Liver (tissue), 9 donors: ENCODE data around the gene APOBEC2. TPM values are rescaled to one million over a fixed set of nuclear protein-coding genes. Genes with fewer than 3 reads are reported as not detected.

Source experiments
- DNase-seq: peaks from one replicate; pipeline ENCODE4 v3.0.0-alpha.2; 2017; ENCODE audit warnings: low spot score
- H3K27ac ChIP-seq, 2 donors: one replicate each; pipeline ENCODE4 v1.7.0; 2013; ENCODE audit warnings: inconsistent platforms in 2 of 2, low read length in 2 of 2, control low read depth in 1 of 2, low read depth in 1 of 2, mild to moderate bottlenecking in 1 of 2
- H3K27me3 ChIP-seq, 4 donors: one replicate each; pipeline versions ENCODE4 v1.6.1 to v1.7.0; 2013; ENCODE audit warnings: low read length in 3 of 4, inconsistent platforms in 1 of 4, mild to moderate bottlenecking in 1 of 4, moderate library complexity in 1 of 4; ENCODE audit not compliant: control insufficient read depth in 4 of 4, insufficient read depth in 4 of 4
- H3K36me3 ChIP-seq, 4 donors: one replicate each; pipeline versions ENCODE4 v1.6.1 to v1.7.0; 2013; ENCODE audit warnings: low read length in 3 of 4, mild to moderate bottlenecking in 3 of 4, low read depth in 1 of 4, moderate library complexity in 1 of 4; ENCODE audit not compliant: control insufficient read depth in 4 of 4, insufficient read depth in 3 of 4
- H3K4me1 ChIP-seq, 4 donors: one replicate each; pipeline versions ENCODE4 v1.6.1 to v1.7.0; 2013; ENCODE audit warnings: low read length in 3 of 4, mild to moderate bottlenecking in 3 of 4, moderate library complexity in 1 of 4; ENCODE audit not compliant: control insufficient read depth in 4 of 4, insufficient read depth in 4 of 4
- H3K4me3 ChIP-seq, 3 donors: one replicate each; pipeline versions ENCODE4 v1.6.1 to v1.7.0; 2013; ENCODE audit warnings: low read length in 3 of 3, control low read depth in 1 of 3, low read depth in 1 of 3, mild to moderate bottlenecking in 1 of 3
- H3K9ac ChIP-seq, 2 donors: one replicate each; pipeline ENCODE4 v1.7.0; 2013; ENCODE audit warnings: low read length in 2 of 2, mild to moderate bottlenecking in 2 of 2, moderate library complexity in 2 of 2, control low read depth in 1 of 2, low read depth in 1 of 2
- H3K9me3 ChIP-seq, 4 donors: one replicate each; pipeline versions ENCODE4 v1.6.1 to v1.7.0; 2013; ENCODE audit warnings: low read length in 3 of 4; ENCODE audit not compliant: control insufficient read depth in 4 of 4
- EGR1 ChIP-seq, 2 donors: IDR thresholded peaks; 2 replicates each; pipeline ENCODE4 v1.6.1; 2016 to 2018; ENCODE audit warnings: antibody characterized with exemption in 2 of 2, low read depth in 2 of 2
- FOXA1 ChIP-seq: IDR thresholded peaks from 2 replicates; pipeline ENCODE4 v1.6.1; 2016; ENCODE audit warnings: antibody characterized with exemption
- FOXA2 ChIP-seq: IDR thresholded peaks from 2 replicates; pipeline ENCODE4 v1.6.1; 2016; ENCODE audit warnings: antibody characterized with exemption
- GABPA ChIP-seq, 2 donors: IDR thresholded peaks in 1 of 2; conservative IDR thresholded peaks in 1 of 2; 2 replicates each; pipeline ENCODE4 v1.6.1; 2016; ENCODE audit warnings: antibody characterized with exemption in 2 of 2, mild to moderate bottlenecking in 1 of 2, moderate library complexity in 1 of 2
- HNF4A ChIP-seq, 2 donors: conservative IDR thresholded peaks; 2 replicates each; pipeline ENCODE4 v1.6.1; 2016; ENCODE audit warnings: antibody characterized with exemption in 2 of 2, mild to moderate bottlenecking in 2 of 2
- HNF4G ChIP-seq: IDR thresholded peaks from 2 replicates; pipeline ENCODE4 v1.6.1; 2016; ENCODE audit warnings: antibody characterized with exemption
- JUND ChIP-seq, 2 donors: IDR thresholded peaks; 2 replicates each; pipeline ENCODE4 v1.6.1; 2016; ENCODE audit warnings: antibody characterized with exemption in 2 of 2
- NR2F2 ChIP-seq: IDR thresholded peaks from 2 replicates; pipeline ENCODE4 v1.6.1; 2016; ENCODE audit warnings: antibody characterized with exemption
- RAD21 ChIP-seq, 2 donors: IDR thresholded peaks; 2 replicates each; pipeline ENCODE4 v1.6.1; 2016; ENCODE audit warnings: antibody characterized with exemption in 2 of 2, mild to moderate bottlenecking in 2 of 2
- RXRA ChIP-seq, 2 donors: IDR thresholded peaks; 2 replicates each; pipeline ENCODE4 v1.6.1; 2017 to 2018; ENCODE audit warnings: antibody characterized with exemption in 2 of 2, mild to moderate bottlenecking in 1 of 2
- SP1 ChIP-seq: IDR thresholded peaks from 2 replicates; pipeline ENCODE4 v1.6.1; 2018; ENCODE audit warnings: antibody characterized with exemption, mild to moderate bottlenecking
- TAF1 ChIP-seq: conservative IDR thresholded peaks from 2 replicates; pipeline ENCODE4 v1.6.1; 2016; ENCODE audit warnings: antibody characterized with exemption, mild to moderate bottlenecking
- YY1 ChIP-seq: IDR thresholded peaks from 2 replicates; pipeline ENCODE4 v1.6.1; 2016; ENCODE audit warnings: antibody characterized with exemption, mild to moderate bottlenecking
- WGBS: extraction: QIAGEN DNeasy Blood & Tissue Kit; methylation state at CpG from one replicate; pipeline ENCODE4 v1.1.7; 2013; 5-methylcytosine and 5-hydroxymethylcytosine counted together
- polyA plus RNA-seq, 2 donors: library from polyadenylated mRNA; stranded (reverse) in 1 of 2; unstranded in 1 of 2; fragments of 200-250 nt in 1 of 2; fragments of >200 nt in 1 of 2; fragmentation: Nextera tagmentation in 1 of 2; extraction: Ambion mirVana in 1 of 2; gene quantifications; one replicate each; pipeline versions ENCODE4 v1.2.1 to v1.2.3, GENCODE V29; 2013 to 2015
- total RNA-seq, 2 donors: library from RNA; depleted of rRNA; stranded (reverse); fragments of >200 nt; gene quantifications; one replicate each; pipeline ENCODE4 v1.2.3, GENCODE V29; 2014
- TF ChIP-seq, protein P1 (sequence below): IDR thresholded peaks from 2 replicates; pipeline ENCODE4 v1.6.1; 2016; ENCODE audit warnings: antibody characterized with exemption
- TF ChIP-seq, protein P2 (sequence below): IDR thresholded peaks from 2 replicates; pipeline ENCODE4 v1.6.1; 2016; ENCODE audit warnings: antibody characterized with exemption
- TF ChIP-seq, protein P3 (sequence below): IDR thresholded peaks from 2 replicates; pipeline ENCODE4 v1.6.1; 2016; ENCODE audit warnings: antibody characterized with exemption
- TF ChIP-seq, protein P4 (sequence below): IDR thresholded peaks from 2 replicates; pipeline ENCODE4 v1.6.1; 2016; ENCODE audit warnings: antibody characterized with exemption, mild to moderate bottlenecking
- TF ChIP-seq, protein P5 (sequence below): fragments of 150-350 bp; IDR thresholded peaks from 2 replicates; pipeline ENCODE4 v1.5.1; 2017; ENCODE audit warnings: improper control_type of control experiment, low read depth, low read length; ENCODE audit not compliant: missing input control
- donor health status: healthy.
- donor health status: healthy.
- donor health status: healthy.
- donor health status: healthy.
- donor health status: healthy.

Gene APOBEC2
- total and polyA plus RNA-seq, 4 donors: 1.6 to 2.3 TPM; not detected in 2

DNA sequence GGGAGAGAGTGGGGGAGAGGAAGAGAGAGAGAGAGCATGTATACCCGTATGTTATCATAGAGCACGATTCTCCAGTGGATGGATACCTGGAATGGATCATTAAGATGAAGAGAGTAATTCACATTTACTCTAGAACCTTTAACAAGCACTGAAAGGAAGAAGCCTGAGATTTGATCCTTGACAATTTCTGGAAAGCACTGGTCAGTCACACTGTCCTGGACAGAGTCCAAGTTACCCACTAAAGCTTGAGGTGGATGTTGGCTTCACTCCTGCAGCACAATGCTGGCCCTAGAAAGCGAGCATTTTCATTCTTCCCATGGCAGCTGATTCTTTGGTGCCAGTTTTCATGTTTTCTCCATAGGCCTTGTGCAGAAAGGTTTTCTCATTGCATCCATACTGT is 45.4 kb downstream of the APOBEC2 start (continued):
- TF ChIP-seq, protein P1, sequence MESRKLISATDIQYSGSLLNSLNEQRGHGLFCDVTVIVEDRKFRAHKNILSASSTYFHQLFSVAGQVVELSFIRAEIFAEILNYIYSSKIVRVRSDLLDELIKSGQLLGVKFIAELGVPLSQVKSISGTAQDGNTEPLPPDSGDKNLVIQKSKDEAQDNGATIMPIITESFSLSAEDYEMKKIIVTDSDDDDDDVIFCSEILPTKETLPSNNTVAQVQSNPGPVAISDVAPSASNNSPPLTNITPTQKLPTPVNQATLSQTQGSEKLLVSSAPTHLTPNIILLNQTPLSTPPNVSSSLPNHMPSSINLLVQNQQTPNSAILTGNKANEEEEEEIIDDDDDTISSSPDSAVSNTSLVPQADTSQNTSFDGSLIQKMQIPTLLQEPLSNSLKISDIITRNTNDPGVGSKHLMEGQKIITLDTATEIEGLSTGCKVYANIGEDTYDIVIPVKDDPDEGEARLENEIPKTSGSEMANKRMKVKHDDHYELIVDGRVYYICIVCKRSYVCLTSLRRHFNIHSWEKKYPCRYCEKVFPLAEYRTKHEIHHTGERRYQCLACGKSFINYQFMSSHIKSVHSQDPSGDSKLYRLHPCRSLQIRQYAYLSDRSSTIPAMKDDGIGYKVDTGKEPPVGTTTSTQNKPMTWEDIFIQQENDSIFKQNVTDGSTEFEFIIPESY: no peak
- TF ChIP-seq TAF1 (no peak), SP1 (no peak), NR2F2 (no peak)

DNA sequence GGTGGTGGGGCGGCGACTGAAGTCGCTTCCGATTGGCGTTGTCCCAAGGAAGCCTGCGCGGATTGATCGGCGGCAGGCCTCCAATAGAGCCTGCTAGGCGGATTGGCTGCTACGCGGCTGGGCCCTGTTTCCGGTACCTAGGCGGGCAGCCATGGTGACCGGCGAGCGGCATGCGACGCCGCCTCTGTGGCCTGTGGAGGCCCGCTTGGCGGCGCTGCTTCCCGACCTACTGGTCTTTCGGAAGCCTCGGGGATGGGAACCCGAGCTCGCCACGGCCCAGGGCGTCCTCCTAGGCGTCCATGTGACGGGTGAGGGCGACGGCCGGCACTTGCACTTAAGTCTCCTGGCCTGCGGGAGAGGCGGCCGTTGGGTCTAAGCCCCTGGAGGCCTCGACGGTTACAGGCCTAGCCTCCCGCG is 47.9 kb downstream of the APOBEC2 start:
- Histone ChIP-seq H3K36me3 (peaks cover 7 to 49% (median 41%) of the 10 kb centered on the region in 4 donors), H3K27me3 (no peaks in the 10 kb centered on the region), H3K4me1 (no peaks in the 10 kb centered on the region), H3K4me3 (no peak overlapping the region), H3K27ac (no peak overlapping the region), H3K9ac (no peak overlapping the region), H3K9me3 (no peaks in the 10 kb centered on the region)
- TF ChIP-seq TAF1 (no peak), JUND (IDR thresholded peaks at IDR 0.05) (no peak), HNF4A (conservative IDR thresholded peaks at IDR 0.05) (no peak), FOXA2 (no peak), RAD21 (IDR thresholded peaks at IDR 0.05) (no peak), EGR1 (IDR thresholded peaks at IDR 0.05; ENCODE audit: low read depth in 2 of 2) (no peak), RXRA (IDR thresholded peaks at IDR 0.05) (no peak), SP1 (no peak), HNF4G (no peak), YY1 (no peak), FOXA1 (no peak), NR2F2 (no peak), GABPA (IDR thresholded peaks at IDR 0.05 in 1 of 2, conservative IDR thresholded peaks at IDR 0.05 in 1 of 2) (no peak)
- TF ChIP-seq, protein P2, sequence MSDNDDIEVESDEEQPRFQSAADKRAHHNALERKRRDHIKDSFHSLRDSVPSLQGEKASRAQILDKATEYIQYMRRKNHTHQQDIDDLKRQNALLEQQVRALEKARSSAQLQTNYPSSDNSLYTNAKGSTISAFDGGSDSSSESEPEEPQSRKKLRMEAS: no peak
- TF ChIP-seq, protein P3, sequence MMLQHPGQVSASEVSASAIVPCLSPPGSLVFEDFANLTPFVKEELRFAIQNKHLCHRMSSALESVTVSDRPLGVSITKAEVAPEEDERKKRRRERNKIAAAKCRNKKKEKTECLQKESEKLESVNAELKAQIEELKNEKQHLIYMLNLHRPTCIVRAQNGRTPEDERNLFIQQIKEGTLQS: no peak
- TF ChIP-seq, protein P4, sequence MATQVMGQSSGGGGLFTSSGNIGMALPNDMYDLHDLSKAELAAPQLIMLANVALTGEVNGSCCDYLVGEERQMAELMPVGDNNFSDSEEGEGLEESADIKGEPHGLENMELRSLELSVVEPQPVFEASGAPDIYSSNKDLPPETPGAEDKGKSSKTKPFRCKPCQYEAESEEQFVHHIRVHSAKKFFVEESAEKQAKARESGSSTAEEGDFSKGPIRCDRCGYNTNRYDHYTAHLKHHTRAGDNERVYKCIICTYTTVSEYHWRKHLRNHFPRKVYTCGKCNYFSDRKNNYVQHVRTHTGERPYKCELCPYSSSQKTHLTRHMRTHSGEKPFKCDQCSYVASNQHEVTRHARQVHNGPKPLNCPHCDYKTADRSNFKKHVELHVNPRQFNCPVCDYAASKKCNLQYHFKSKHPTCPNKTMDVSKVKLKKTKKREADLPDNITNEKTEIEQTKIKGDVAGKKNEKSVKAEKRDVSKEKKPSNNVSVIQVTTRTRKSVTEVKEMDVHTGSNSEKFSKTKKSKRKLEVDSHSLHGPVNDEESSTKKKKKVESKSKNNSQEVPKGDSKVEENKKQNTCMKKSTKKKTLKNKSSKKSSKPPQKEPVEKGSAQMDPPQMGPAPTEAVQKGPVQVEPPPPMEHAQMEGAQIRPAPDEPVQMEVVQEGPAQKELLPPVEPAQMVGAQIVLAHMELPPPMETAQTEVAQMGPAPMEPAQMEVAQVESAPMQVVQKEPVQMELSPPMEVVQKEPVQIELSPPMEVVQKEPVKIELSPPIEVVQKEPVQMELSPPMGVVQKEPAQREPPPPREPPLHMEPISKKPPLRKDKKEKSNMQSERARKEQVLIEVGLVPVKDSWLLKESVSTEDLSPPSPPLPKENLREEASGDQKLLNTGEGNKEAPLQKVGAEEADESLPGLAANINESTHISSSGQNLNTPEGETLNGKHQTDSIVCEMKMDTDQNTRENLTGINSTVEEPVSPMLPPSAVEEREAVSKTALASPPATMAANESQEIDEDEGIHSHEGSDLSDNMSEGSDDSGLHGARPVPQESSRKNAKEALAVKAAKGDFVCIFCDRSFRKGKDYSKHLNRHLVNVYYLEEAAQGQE: no peak
- TF ChIP-seq, protein P1: no peak
- TF ChIP-seq, protein P5, sequence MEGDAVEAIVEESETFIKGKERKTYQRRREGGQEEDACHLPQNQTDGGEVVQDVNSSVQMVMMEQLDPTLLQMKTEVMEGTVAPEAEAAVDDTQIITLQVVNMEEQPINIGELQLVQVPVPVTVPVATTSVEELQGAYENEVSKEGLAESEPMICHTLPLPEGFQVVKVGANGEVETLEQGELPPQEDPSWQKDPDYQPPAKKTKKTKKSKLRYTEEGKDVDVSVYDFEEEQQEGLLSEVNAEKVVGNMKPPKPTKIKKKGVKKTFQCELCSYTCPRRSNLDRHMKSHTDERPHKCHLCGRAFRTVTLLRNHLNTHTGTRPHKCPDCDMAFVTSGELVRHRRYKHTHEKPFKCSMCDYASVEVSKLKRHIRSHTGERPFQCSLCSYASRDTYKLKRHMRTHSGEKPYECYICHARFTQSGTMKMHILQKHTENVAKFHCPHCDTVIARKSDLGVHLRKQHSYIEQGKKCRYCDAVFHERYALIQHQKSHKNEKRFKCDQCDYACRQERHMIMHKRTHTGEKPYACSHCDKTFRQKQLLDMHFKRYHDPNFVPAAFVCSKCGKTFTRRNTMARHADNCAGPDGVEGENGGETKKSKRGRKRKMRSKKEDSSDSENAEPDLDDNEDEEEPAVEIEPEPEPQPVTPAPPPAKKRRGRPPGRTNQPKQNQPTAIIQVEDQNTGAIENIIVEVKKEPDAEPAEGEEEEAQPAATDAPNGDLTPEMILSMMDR: no peak
- DNase-seq: no peak
- 91% methylated on average over 42 of the region's 42 CpGs for WGBS
